HG02623 (cell line): ENCODE data around the gene ADAMTS16.
"Not testable (repeated sequence)": the region's sequence is repeated elsewhere in the genome, so short reads cannot be mapped to it uniquely, and the experiment has no call there.

ENCODE experiments used
- ATAC-seq: cut with Tn5 transposase; IDR thresholded peaks from one replicate; pipeline ENCODE4 v1.9.1; 2021; ENCODE audit warnings: moderate library complexity; ENCODE audit not compliant: unreplicated experiment

Gene ADAMTS16, protein sequence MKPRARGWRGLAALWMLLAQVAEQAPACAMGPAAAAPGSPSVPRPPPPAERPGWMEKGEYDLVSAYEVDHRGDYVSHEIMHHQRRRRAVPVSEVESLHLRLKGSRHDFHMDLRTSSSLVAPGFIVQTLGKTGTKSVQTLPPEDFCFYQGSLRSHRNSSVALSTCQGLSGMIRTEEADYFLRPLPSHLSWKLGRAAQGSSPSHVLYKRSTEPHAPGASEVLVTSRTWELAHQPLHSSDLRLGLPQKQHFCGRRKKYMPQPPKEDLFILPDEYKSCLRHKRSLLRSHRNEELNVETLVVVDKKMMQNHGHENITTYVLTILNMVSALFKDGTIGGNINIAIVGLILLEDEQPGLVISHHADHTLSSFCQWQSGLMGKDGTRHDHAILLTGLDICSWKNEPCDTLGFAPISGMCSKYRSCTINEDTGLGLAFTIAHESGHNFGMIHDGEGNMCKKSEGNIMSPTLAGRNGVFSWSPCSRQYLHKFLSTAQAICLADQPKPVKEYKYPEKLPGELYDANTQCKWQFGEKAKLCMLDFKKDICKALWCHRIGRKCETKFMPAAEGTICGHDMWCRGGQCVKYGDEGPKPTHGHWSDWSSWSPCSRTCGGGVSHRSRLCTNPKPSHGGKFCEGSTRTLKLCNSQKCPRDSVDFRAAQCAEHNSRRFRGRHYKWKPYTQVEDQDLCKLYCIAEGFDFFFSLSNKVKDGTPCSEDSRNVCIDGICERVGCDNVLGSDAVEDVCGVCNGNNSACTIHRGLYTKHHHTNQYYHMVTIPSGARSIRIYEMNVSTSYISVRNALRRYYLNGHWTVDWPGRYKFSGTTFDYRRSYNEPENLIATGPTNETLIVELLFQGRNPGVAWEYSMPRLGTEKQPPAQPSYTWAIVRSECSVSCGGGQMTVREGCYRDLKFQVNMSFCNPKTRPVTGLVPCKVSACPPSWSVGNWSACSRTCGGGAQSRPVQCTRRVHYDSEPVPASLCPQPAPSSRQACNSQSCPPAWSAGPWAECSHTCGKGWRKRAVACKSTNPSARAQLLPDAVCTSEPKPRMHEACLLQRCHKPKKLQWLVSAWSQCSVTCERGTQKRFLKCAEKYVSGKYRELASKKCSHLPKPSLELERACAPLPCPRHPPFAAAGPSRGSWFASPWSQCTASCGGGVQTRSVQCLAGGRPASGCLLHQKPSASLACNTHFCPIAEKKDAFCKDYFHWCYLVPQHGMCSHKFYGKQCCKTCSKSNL

DNA sequence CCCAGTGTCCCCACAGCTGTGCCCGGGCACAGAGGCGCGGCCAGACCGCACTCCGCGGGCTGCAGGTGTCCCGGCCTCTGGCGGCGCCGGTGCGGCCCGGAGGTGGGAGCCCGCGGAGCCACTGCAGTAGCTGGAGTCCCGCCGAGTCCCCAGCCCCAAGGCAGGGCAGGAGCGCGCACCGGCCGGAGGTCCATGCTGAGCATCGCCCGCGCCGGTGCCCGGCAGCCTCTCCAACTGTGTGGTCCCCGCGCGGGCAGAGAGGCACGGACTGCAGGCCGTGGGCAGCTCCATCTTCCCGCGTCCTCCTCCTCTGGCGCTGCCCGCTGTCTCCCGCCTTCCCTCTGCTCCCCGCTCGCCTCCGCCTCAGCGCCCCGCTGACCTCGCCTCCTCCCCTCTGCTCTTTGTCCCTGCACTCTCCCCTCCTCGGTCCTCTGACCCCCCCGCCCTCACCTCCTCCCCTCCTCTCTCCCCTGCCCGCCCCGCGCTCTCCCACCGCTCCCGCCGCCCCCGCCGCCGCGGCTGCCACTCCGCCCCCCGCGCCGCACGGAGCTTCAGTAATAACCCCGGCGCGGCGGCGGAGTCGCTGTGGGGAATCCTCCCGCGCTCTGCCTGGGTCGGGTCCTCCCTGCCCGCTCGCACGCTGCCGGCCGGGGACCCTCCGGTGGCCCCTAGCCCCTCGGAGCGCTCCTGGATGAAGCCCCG is at the start of gene ADAMTS16:
Gene ADAMTS16, plus strand, starts transcription at position 554 of the 702 bp plus-strand sequence. Its CDS starts 138 bp downstream, at position 692.
- no peak for ATAC-seq

GRCh38 chr5:5092149-5092548 is 48.0 kb upstream of the ADAMTS16 start:
- ATAC-seq = no peak

DNA sequence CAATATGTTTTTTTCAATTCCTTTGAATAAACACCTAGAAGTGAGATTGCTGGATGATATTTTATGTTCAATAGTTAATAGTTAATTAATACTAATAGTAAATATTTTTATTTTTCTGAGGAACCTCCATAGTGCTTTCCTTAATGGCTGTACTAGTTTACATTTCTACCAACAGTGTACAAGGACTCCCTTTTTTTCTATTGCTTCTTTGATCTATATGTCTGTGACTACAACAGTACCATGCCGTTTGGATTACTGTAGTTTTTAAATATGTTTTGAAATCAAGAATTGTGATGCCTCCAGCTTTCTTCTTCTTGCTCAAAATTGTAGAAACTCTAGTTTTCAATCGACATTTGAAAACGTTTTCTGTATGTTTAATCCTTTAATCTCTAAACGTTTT is 39.5 kb upstream of the ADAMTS16 start:
- ATAC-seq = no peak

GRCh38 chr5:5101676-5102075 is 38.5 kb upstream of the ADAMTS16 start:
- ATAC-seq = no peak

DNA sequence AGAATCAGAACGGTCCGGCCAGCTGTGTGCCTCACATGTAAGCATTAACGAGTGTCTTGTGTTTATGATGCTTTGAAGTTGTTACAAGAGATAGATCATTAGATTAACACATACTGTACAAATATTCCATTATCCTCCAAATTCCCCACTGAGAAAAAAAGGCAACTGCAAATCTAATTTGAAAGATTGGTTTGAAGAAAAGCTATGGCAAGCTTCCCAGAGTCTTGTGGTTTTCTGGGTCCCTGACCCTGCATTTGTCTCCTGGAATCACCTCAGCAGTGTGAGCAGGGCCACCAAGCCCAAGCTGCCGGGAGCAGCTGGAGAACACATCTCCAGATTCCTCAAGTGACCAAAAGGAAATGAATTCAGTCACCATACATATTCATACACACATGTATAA is 36.9 kb upstream of the ADAMTS16 start:
- no peak for ATAC-seq

DNA sequence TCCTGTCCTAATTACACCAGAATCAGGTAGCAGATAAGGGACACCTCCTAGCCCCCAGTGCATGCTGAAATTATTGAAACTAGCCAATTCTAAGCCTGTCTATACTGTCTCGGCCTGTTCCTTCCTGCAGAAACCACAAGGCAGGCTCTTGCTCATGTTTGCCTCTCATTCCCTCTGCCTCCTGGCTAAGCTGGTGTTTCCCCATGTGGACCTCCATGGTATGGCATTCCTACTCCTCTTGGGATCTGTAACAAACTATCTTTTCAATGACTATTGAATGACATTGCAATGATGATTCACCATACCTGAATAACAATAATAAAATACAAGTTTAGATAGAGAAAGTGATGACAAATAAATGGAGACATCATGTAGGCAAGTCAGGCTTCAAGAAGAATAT is 35.6 kb upstream of the ADAMTS16 start:
- no peak for ATAC-seq

- no peak for ATAC-seq
Observed at GRCh38 chr5:5105531-5105930, 34.6 kb upstream of the ADAMTS16 start.

- ATAC-seq = no peak
Observed at GRCh38 chr5:5116956-5117355, 23.2 kb upstream of the ADAMTS16 start.

DNA sequence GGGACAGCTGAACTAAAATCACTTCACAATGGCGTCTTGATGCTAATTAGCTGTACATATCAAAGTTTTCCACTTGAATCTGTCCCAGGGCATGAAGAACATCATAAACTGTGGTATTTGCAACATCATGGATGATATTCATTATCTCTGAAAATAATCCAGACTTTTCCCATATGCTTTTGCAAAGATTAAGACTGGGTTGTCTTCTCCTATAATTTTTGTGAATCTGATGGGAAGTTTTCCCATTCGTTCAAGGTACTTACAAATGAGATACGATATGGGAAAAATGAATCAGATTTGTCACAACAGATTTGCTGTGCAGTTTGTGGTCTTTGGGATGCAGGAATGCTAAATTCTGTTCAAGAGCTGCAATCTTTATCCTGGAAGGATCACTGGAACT is 17.4 kb upstream of the ADAMTS16 start:
- no peak for ATAC-seq

DNA sequence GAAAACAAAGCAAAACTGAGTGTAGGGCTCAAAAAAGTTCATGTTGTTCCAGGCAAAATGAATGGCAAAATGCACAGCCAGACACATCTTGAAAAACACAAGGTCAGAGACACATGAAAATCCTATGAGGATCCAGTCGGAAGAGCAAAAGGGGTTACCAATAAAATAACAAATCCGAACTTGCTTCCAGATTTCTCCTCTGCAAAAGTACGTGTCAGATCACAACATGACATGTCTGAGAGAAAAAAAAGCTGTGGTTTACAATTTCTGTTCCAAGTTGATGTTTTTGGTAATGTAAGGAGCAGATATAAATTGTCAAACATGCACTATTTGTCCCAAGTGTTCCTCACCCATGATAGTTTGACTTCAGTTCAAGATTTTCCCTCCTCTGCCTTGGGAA is 15.9 kb upstream of the ADAMTS16 start:
- no peak for ATAC-seq

GRCh38 chr5:5126444-5126843 is 13.7 kb upstream of the ADAMTS16 start:
- ATAC-seq = no peak

GRCh38 chr5:5128766-5129165 is 11.4 kb upstream of the ADAMTS16 start:
- no peak for ATAC-seq

GRCh38 chr5:5132234-5132633 is 7.9 kb upstream of the ADAMTS16 start:
- ATAC-seq = no peak

- no peak for ATAC-seq
Observed at GRCh38 chr5:5132693-5133295, 7.3 kb upstream of the ADAMTS16 start.

DNA sequence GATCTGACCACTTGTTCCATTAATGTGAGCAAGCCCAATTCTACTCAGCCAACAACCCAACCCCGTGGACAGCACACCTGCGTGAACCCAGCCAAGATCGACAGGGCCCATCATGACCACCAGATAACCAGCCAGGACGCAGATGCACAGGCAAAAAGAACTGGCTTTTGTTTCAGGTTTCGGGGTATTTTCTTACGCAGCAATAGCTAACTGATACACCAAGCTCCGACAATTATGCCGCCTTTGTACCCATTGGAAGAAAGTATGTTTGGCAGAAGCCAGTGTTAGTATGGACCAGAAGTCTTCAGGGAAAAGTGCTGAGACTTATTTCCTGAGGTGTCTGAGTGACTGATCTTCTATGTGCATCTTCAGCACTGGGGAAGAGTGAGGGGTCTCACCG is 6.0 kb upstream of the ADAMTS16 start:
- ATAC-seq = no peak

DNA sequence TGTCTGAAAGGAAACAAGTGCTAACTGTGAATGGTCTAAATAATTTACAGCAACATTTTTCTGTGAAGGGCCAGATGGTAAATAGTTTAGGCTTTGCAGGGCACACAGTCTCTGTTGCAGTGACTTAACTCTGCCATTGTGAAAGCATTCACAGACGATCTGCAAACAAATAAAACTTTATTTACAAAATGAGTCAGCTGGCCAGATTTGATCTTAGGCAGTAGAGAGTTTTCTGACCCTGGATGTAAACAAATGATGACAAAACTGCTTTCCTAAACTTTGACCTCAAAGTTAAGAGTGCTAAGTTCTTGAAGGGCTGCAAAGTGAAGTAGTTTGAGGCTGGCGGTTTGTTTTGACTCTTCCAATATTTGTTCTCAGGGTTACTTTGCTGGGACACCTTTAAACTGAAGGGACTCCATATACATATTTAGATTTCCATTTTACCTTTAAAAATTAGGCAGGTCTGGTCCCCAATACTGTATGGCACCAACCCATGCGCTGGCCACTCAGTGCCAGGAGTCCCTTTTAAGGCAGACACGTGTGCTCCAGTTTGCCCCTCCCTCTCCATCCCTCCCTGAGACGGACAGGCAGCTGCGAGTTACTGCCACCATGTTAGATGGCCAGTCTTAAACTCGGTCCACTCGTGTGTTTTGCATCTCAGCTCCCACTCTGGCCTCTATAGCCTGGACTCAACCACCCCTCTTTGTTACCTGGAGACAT is 4.0 kb upstream of the ADAMTS16 start:
- ATAC-seq = no peak

GRCh38 chr5:5137851-5138250 is 2.3 kb upstream of the ADAMTS16 start:
- not testable (repeated sequence) for ATAC-seq

GRCh38 chr5:5139336-5139776 is 774 bp upstream of the ADAMTS16 start:
- no peak for ATAC-seq

GRCh38 chr5:5140479-5141338 is 579 bp downstream of the ADAMTS16 start:
- ATAC-seq = no peak
